HG03108 (cell line): ENCODE data around the gene TIMP2.
A peak's percentile ranks its signal among the peaks of the same experiment; 100 is the strongest.
"Not testable (repeated sequence)": the region's sequence is repeated elsewhere in the genome, so short reads cannot be mapped to it uniquely, and the experiment has no call there.

Source experiments
- ATAC-seq: cut with Tn5 transposase; IDR thresholded peaks from one replicate; pipeline ENCODE4 v1.9.1; 2021; ENCODE audit warnings: moderate library complexity; ENCODE audit not compliant: unreplicated experiment

The TIMP2 gene

DNA sequence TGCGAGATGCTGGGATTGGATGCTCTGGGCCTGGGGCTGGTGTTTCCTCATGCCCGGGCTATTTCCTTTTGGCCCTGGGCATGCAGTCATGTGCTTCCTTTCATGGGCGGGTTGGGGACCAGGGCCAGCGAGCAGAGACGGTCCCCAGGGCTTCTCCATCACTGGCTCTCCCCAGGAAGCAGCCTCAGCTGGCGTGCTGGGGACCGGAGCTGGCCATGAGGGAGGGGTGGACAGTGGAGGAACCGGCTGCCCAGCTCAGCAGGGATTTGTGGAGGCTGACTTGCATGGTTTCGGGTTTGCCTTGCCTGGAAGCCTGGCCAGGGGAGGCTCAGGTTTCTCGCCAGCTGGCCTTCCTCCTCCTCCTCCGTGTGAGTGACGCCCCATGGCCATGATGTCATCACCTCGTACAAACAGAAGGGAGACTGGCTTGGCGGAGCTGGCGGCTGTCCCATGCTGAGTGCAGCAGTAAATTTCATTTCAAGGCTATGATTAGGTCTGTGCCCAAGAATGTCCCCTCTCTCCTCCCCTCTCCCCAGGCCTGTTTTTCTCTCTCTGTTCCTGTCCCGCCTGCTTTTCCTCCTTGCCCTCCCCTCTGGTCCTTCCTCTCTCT lies 8.9 kb upstream of the TIMP2 start:
- no peak for ATAC-seq

GRCh38 chr17:78933025-78933958 lies 8.1 kb upstream of the TIMP2 start:
- ATAC-seq, result peak; percentile 89

DNA sequence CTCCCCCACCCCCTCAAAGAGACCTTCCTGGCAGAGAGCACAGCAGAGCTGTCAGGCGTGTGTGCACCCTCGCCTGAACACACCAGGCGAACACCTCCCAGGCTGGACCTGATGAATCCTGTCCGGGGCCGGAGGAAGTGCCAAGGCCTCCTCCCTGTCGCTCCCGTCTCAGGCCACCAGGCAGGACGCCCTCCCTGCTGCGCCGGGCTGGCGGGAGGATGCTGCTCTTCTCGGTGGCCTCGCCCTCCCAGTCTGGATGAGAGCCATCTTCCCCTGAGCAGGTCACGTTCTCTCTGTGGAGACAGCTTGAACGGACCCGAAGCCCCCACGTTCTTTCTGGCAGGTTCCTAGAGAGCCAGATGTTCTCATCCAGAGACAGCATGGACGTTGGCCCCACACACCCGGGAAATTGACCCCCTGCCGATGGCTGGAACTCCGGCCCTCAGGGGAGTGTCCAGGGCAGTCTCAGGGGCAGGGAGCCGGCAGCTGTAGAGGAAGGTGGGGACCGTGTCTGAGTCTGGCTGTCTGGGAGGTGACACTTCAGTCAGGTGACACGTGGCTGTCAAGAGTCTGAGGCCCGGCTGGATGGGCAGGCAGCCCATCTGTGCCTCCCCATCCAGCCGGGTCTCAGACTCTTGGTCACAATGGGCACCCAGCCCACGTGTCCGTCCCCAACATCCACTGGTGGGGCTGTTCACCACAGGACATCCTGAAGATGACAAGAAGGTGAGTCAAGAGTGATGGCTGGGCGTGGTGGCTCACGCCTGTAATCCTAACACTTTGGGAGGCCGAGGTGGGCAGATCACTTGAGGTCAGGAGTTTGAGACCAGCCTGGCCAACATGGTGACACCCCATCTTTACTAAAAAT lies 5.0 kb upstream of the TIMP2 start:
- ATAC-seq, result no peak

DNA sequence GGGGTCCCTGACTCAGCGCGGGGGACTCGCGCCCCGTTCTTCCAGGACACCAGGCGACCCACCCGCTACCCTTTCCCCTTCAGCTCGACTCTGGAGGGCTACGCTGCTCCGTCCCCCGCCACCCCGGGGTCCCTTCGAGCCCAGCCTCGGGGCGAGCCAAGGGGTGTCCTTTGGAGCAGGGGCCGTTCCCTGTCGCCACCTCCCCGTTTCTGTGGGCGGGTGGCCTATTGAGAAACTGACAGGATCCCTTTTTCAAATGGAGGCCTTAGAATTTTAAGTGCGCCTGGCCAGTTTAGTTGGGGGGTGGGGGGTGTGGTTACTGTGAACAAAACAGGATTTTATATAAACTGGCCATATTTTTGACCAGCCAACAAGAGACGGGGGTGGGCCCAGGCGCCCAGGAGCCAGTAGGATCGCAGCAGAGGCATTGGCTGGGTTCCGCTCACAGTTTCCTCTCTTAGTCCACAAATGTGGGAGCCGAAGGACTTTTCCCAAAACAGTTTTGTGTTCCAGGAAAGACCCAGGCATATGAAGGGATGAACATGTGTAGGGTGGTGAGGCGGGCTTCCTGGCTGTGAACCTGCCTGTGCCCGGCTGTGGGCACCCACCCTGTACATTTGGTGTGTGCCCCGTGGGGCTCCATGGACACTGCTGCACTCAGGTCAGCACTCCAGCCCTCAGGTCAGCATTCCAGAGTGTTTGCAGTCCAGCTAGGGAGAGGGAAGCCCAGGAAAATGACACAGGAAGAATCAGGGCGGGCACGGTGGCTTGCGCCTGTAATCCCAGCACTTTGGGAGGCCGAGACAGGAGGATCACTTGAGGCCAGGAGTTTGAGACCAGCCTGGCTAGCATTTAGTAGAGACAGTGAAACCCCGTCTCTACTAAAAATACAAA lies 722 bp upstream of the TIMP2 start:
- ATAC-seq, result no peak

- ATAC-seq, result no peak
These were observed 571 bp downstream of the TIMP2 start for GRCh38 chr17:78924481-78925151.

- peak; percentile 58 for ATAC-seq
These were observed 1.3 kb downstream of the TIMP2 start for GRCh38 chr17:78923660-78924453.

DNA sequence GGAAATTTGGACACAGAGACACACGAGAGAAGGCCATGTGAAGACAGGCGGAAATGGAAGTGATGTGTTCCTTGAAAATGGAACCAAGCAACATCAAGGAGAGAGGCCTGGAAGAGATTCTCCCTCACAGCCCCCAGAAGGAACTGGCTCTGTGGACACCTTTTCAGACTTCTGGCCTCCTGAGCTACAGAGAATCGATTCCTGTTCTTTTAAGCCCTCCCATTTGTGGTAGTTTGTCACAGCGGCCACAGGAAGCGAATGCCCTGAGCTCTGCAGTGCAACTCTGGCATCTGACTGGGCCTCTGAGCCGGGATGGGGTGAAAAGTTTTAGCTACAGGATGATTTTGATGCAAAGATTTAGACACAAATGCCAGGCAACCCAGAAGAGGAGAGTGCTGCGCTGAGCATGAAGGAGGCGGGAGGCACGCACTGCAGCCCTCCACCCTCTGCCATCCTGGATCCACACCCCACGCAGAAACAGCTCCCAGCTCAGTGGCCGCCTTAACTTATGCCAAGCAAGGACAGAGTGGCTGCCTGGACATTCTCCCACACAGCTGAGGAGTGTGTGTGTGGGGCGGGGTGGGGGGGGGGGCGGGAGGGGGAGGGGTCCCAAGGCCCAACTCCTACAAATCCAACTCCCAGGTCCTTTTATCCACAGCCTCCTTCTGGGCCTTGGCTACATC lies 2.2 kb downstream of the TIMP2 start:
- ATAC-seq, result no peak

GRCh38 chr17:78921437-78921971 lies 3.7 kb downstream of the TIMP2 start:
- ATAC-seq, result no peak

DNA sequence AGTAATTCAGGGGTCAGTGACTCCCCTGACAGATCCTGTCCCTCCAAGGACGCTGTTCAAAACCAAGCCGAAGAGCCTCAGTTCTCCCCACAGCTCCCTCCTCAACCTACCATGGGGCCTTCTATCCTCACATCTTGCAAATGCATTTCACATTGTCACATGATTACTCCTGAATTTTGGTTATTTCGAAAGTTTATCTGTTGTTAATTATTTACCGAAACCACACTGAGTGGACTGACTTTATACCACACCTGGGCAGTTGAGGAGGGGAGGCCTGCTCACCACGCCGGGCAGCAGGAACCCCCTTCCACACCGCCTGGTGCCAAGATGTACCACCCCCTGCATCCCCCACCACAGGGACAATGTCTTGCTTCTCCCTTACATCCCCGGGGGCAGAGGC lies 4.7 kb downstream of the TIMP2 start:
- ATAC-seq, result no peak

DNA sequence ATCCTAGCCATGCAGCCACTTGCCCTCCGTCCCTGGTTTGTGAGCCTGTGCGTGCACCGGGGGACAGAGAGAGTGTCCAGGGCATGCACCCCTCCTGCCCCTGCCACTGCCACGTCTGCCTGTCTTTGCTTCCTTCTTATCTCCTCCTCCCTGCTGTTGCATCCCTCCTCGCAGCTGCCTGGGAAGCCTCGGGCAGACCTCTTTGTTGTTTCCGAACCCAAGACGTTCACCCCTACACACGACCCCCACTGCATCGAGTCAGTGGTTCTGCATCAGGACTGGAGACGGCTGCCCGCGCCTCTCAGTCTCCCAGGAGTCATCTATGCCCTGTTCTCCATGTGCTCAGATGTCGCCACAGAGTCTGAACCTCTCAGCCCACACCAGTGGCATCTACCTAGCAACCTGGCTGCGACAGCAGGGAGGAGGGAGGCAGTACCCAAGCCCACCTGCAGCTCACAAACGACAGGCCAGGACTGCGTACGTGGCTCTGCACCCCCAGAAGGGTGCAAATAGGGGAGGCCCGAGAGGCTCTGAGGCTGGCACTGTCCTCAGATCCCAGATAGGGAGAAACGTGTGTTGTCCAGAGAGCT lies 5.2 kb downstream of the TIMP2 start:
- no peak for ATAC-seq

- ATAC-seq, result no peak
These were observed 6.2 kb downstream of the TIMP2 start for GRCh38 chr17:78918979-78919378.

GRCh38 chr17:78917451-78918275 lies 7.5 kb downstream of the TIMP2 start:
- no peak for ATAC-seq

DNA sequence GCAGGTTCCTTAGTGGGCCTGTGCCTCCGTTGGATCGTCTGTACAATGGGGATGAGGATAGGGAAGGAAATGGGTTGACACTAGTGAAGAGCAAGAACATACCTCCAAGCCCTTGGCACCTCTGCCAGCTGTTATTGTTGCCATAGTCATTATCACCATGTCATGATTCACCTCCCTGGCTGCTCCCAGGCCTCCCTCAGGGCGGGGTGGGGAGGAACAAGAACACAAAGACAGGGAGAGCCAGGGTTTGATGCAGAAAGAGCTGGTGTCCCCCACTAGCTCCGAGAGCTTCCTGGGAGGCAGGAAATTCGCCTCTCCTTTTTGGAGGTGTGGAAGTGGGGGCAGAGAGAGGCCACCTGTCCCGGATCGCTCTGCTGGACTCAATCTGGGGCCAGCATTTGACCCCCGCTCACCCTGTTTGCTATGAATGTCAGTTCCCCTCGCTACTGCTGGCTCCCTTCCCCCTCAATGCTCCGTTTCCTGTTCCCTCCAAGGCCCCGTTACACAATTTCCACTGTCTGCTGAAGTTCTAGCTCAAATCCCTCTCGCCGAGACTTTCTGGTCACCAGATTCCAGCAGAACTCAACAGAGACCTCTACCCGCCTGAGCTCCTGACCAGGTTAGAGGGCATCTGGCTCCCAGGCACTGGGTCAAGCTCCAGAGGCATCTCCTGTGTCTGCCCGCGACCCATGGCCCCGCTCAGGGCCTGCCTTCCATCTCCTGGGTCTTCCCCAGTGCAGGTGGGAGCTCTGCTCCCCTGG lies 9.1 kb downstream of the TIMP2 start:
- ATAC-seq, result no peak

DNA sequence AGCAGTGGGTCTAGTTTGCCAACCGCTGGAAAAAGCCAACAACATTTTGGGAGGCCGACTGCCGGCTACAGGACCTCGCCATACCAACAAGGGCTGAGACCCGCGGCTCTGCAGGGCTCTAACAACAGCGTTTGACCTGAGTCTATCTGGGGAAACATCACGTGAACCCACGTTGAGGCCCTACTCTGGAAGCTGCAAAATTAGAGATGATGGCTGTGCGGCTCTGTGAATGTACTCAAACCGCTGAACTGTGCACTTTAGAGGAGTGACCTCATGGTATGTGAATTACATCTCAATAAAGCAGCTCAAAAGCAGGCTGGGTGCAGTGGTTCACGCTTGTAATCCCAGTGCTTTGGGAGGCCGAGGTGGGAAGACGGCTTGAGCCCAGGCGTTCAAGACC lies 12.1 kb downstream of the TIMP2 start:
- no peak for ATAC-seq

DNA sequence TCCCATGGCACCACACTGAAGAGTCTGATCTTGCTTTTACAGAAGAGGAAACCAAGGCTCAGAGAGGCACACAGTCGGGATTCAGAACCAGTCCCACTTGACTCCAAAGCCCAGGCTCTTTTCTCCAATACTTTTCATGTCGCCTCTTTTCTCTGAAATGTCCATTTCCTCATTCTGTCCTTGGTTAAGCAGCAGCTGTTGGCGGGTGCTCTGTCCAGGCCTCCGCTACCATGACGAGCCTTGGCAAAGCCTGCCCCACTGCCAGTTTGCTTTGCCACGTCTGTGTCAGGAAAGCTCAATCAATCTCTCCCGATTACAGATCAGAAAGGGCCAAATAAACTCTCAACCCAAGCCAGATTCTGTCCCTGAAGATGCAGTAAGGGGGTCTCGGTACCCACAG lies 13.1 kb downstream of the TIMP2 start:
- no peak for ATAC-seq

DNA sequence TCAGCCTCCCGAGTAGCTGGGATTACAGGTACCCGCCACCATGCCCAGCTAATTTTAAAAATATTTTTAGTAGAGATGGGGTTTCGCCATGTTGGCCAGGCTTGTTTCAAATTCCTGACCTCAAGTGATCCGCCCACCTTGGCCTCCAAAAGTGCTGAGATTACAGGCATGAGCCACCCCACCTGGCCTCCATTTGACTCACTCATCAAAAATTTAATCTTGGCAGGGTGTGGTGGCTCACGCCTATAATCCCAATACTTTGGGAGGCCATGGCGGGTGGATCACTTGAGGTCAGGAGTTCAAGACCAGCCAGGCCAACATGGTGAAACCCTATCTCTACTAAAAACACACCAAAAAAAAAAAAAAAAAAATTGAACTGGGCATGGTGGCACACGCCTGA lies 13.6 kb downstream of the TIMP2 start:
- ATAC-seq, result not testable (repeated sequence)
